ENCODE data around the gene FGGY.
"Not testable (repeated sequence)": the region's sequence is repeated elsewhere in the genome, so short reads cannot be mapped to it uniquely, and the experiment has no call there.

FGGY gene

GRCh38 chr1:59710920-59711319 is 414.0 kb downstream of the FGGY start:
- DNase-seq: not testable (repeated sequence)

GRCh38 chr1:59714219-59714618 is 417.3 kb downstream of the FGGY start:
- DNase-seq: no peak

GRCh38 chr1:59714966-59715365 is 418.1 kb downstream of the FGGY start:
- DNase-seq: no peak

DNA sequence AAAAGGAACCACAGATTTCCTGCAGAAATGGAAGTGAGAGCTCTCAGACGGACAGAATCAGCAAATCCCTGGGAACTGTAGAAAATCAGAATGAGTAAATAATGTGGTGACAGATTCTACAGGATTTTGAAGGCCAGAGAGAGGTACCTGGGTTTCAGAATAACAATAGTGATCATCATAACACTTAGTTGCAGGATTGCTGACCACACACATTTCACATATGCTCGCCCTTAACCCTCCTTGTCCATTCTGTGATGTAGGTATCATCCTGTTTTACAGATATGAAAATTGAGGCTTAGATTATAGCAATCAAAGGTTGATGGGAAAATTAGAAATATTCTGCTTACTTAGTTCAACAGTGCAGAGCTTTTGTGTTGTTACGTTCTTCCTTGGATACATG is 419.9 kb downstream of the FGGY start:
- DNase-seq: no peak

DNA sequence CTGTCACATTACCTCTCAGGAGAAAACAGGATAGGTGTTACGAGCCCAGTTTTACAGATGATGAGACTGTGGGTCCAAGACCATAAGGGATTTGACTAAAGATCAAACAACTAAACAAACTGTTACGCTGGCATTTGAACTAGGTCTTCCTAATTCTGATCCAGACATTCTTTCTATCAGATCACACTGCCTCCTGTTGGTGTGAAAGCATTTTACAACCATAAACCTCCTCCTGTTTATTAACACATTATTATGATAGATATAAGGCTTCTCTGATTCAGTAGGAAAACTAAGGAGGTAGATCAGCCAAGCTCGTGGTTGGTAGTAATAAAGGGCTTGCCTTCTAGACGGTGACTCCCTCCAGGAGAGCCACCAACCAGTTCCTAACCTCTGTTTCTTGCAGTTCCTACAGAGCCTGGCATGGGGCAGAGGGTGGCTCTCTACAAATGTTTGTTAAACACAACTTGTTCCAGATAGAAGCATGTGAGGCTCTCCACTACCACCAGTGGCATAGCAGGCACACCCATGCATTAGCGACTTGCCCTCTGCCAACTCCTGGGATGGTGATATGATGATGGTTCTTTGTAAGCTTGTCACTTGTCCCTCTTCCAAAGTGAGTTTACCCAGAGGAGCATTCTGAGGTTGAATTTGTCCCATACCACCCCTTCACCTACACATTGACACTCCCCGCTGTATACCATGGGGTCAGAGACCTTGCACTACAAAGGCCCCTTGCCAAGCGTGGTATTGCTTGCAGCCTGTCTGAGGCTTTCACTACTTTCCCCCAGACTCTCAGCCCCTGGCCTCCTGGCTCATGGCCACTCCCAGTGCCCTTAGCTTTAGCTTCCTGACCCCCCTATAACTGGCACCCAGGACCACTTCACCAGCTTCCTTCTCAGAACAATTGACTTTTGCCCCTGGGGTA is 421.4 kb downstream of the FGGY start:
- DNase-seq: peak in 2 of 4 experiments; percentile 13 to 59

GRCh38 chr1:59718989-59719360 is 422.1 kb downstream of the FGGY start:
- no peak for DNase-seq

GRCh38 chr1:59720326-59721115 is 423.6 kb downstream of the FGGY start:
- DNase-seq: no peak

- DNase-seq: no peak
These were observed 433.4 kb downstream of the FGGY start for GRCh38 chr1:59730302-59730701.

DNA sequence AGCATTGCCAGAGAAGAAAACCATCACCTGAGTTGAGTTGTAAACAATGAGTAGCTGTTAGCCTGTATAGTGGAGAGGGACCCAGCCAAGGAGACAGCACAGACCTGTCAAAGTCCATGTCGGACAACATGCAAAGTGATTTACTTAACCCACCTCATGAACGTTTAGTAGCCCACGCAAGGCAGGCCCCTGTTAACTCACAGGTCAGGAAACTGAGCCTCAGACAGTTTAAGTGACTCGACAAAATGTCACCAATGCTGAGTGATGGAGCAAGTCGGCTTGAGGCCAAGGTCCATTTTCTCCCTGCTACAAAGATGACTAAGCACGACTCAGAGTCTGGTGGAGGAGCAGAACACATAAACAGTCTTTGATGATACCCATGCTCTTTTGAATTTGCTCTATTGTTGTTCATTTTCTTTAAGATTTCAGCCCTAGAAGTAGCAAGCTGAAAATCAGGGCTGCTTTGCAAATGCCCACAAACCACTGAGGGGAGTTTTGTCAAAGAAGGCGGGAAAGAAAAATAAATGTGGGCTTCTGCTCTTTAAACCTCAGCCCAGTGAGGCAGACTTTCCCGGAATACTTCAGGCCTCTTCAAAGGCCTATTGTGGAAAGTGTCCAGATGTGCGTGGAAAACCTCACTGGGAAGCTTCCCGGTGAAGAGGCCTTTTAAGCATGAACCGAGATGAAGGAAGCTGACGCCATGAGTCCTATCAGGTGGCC is 434.0 kb downstream of the FGGY start:
- peak; percentile 36 to 56 (median 42) for DNase-seq

DNA sequence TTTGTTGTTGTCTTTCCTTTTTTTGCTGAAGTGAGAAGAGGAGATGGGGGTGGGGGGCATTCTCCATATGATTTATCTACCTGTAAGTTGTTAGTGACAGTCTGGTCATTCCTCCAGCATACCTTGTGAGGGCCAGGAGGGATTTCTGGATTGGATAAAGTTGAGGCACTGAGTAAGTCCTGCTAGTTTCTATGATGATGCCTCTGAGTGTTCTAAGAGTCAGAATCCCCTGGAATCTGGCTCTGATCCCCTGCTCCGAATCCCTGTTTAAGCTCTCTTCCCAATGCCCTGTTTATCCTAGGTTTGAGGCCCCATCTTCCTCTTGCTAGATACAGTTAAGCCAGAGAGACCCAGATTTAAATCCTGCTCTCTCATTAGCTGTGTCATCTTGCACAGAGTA is 434.7 kb downstream of the FGGY start:
- no peak for DNase-seq

- peak in 2 of 4 experiments; percentile 19 to 33 for DNase-seq
These were observed 435.5 kb downstream of the FGGY start for GRCh38 chr1:59732214-59732955.

DNA sequence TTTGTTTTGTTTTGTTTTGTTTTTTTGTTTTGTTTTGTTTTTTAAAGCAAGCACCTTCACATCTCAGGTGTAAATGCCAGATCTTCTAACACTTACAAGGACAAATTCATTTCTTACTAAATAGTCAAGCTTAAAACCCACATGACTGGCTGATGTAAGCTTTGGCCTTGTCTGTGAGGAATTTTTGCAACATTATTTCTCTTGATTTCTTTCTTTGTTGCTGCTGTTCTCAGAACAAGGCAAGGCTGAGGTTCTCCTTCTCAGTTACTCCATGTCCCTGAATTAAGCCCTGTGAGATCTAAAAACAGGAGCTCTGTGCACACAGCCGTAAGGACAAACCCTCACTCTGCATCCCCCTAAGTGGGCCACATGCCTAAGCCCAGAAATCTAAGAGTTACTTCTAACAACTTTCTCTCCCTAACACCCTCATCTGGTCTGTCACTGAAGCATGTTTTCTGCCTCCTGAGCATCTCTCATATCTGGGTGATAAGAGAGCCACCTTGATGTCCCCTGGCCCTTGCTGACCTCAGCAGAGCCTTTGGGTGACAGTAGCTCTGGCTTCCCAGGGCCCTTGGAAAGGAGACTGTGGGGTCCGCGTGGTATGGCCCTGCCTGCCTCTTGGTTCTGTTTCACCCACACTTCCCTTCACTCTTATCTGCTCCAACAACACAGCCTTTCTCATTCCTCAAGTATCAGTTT is 436.7 kb downstream of the FGGY start:
- DNase-seq: peak in 3 of 4 experiments; percentile 13 to 42 (median 24)

DNA sequence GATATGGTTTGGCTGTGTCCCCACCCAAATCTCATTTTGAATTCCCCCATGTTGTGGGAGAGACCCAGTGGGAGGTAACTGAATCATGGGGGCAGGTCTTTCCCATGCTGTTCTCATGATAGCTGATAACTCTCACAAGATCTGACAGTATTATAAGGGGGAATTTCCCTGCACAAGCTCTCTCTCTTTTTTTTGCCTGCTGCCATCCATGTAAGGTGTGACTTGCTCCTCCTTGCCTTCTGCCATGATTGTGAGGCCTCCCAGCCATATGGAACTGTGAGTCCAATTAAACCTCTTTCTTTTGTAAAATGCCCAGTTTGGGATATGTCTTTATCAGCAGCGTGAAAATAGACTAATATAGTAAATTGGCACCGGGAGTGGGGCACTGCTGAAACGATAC is 439.0 kb downstream of the FGGY start:
- DNase-seq: not testable (repeated sequence)

DNA sequence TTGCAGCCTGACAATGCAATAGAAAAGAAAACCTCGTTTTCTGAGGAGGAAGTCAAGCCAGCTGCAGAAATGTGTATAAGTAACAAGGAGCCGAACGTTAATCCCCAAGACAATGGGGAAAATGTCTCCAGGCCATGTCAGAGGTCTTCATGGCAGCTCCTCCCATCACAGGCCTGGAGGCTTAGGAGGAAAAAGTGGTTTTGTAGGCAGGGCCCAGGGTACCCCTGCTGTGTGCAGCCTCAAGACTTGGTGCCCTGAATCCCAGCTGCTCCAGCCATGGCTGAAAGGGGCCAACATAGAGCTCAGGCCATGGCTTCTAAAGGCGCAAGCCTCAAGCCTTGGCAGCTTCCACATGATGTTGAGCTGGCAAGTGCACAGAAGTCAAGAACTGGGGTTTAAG is 439.9 kb downstream of the FGGY start:
- no peak for DNase-seq

DNA sequence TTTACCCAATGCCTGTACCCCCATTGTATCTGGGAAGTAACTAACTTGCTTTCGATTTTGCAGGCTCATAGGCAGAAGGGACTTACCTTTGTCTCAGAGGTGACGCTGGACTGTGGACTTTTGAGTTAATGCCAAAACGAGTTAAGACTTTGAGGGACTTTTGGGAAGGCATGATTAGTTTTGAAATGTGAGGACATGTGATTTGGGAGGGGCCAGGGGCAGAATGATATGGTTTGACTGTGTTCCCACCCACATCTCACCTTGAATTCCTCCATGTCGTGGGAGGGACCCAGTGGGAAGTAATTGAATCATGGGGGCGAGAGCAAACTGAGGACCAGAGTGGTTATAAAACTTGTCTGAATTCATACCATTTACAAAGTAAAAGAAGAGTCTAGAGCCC is 440.7 kb downstream of the FGGY start:
- no peak for DNase-seq

DNA sequence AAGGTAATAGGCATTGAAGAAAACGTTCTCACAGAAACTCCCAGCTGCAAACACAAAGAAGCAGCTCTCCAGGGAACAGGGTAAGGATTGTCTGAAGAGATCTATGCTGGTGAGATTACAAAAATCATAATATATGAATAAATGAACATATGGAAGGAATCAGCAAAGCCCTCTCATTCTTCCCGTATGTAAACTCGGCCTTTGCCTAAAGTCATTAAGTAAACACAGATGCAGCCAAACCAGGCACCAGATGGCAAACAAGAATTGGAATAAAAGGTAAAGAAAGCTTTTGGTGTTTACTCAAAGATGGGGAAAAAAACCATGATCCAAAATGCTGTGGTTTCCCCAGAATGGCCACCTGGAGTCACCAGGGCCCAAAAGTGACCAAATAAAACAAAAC is 441.3 kb downstream of the FGGY start:
- DNase-seq: no peak

GRCh38 chr1:59738591-59739015 is 441.7 kb downstream of the FGGY start:
- DNase-seq: no peak

DNA sequence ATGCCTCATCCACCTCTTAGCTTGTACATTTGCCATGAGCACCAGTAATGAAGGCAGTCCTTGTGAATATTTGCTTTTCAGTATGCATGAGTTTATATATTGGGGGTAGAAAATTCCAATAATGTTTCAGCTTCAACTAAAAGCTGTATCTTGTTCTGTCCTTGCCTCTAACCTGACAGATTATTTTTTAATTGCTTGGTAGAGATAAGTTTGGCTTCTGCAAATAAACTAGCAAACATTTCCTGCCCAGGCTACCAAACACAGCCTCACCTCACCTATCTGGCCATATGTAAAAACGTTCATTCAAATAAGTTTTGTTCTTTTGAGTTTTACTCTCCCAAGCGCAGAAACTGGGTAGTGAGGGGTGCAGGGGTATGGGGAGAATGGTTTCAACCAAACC is 442.2 kb downstream of the FGGY start:
- DNase-seq: no peak

DNA sequence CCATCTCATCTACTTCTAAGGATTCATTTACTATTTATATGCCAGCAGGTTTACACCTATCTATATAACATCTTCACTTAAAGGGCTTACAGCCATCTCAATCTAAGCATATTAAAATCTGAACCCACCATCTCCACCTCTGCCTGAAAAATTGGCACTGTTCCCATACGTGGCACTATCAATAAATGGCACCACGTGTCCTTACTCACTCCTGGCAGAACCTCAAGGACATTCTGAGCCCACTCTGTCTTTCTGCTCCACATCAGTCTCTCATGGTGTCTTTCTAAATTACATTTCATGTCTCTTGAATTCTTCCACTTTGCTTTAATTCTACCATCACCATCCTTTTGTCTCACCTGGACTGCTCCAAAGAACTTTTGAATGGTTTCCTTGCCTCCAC is 445.6 kb downstream of the FGGY start:
- DNase-seq: no peak

DNA sequence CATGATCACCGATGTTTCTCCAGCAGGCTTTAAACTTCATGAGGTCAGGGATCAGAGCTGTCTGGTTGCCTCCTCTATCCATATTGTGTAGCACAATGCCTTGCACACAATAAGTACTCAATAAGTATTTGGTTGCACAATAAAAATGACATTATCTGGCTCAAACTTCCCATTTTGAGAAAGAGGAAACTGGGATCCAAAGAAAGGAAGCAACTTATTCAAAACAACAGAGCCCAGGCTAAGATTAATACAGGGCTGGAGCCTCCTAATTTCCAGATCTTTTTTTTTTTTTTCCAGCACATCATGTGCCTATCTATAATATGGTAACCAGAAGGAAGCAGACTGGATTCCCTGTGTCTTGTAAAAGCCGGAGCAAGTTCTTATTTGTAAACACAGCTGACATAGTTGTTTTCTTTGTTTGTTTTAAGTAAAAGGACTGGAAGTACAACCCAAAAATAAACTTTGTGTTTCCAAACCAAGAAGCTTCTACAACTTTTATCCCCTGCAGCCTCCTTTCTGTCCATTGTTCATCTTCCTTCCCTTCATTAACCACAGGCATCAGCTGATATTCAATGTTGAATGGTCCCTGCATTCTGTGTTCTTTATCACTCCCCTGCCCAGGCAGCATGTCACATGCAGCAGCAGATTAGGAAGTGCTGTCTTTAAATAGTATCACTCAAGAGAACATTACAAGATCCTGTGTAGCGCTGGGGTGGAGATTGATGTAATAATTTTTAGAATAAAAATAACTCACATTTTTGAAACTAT is 446.6 kb downstream of the FGGY start:
- DNase-seq: peak; percentile 58 to 92 (median 84)

All from suppressor macrophage (primary cell).